Measurements from ENCODE around the gene FAM89B. TPM values are rescaled to one million over a fixed set of nuclear protein-coding genes. Genes with fewer than 3 reads are reported as not detected.

Gene FAM89B
- total RNA-seq, 6 experiments from 2014 or later: 40.9 to 52.8 (median 43.7) TPM

GRCh38 chr11:65620666-65621065 lies 48.3 kb downstream of the FAM89B start:
- H3K4me3 Mint-ChIP-seq: no peak overlapping the region
- H3K27ac Mint-ChIP-seq: no peak overlapping the region
- no peak for DNase-seq
- TF ChIP-seq, protein P1, sequence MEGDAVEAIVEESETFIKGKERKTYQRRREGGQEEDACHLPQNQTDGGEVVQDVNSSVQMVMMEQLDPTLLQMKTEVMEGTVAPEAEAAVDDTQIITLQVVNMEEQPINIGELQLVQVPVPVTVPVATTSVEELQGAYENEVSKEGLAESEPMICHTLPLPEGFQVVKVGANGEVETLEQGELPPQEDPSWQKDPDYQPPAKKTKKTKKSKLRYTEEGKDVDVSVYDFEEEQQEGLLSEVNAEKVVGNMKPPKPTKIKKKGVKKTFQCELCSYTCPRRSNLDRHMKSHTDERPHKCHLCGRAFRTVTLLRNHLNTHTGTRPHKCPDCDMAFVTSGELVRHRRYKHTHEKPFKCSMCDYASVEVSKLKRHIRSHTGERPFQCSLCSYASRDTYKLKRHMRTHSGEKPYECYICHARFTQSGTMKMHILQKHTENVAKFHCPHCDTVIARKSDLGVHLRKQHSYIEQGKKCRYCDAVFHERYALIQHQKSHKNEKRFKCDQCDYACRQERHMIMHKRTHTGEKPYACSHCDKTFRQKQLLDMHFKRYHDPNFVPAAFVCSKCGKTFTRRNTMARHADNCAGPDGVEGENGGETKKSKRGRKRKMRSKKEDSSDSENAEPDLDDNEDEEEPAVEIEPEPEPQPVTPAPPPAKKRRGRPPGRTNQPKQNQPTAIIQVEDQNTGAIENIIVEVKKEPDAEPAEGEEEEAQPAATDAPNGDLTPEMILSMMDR (IDR thresholded peaks at IDR 0.05): no peak
- H3K4me1 Mint-ChIP-seq (ENCODE audit: low read depth): peaks cover 10% of the 10 kb centered on the region
- H3K36me3 Mint-ChIP-seq (ENCODE audit: low read depth): peaks cover 14% of the 10 kb centered on the region
- H3K9me3 Mint-ChIP-seq: no peaks in the 10 kb centered on the region
- H3K27me3 Mint-ChIP-seq (ENCODE audit: insufficient read depth): peaks cover 1% of the 10 kb centered on the region

- Mint-ChIP-seq H3K4me1 (ENCODE audit: low read depth) (peaks cover 8% of the 10 kb centered on the region), H3K36me3 (ENCODE audit: low read depth) (peaks cover 11% of the 10 kb centered on the region), H3K27ac (no peak overlapping the region), H3K4me3 (no peak overlapping the region), H3K27me3 (ENCODE audit: insufficient read depth) (peaks cover 1% of the 10 kb centered on the region), H3K9me3 (no peaks in the 10 kb centered on the region)
- no peak for DNase-seq
- TF ChIP-seq, protein P1 (IDR thresholded peaks at IDR 0.05): no peak
Measured at GRCh38 chr11:65621460-65621859, 49.1 kb downstream of the FAM89B start.

DNA sequence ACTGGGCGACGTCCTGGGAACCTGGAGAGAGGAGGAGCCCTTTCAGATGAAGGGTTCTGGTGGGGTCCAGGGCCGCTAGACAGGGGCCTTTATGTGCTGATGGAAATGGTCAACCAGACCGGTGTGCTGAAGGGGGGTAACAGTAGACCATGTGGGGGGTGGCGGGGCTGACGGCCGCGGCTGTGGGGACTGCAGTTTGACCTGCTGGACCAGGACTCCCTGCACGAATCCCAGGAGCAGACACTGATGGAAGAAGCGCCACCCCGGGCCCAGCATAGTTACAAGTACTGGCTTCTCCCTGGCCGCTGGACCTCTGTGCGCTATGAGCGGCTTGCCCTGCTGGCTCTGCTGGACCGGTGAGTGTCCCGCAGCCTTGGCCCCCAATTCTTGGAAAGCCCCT lies 49.7 kb downstream of the FAM89B start:
- H3K27me3 Mint-ChIP-seq (ENCODE audit: insufficient read depth): peaks cover 1% of the 10 kb centered on the region; the same call in 1 of the 2 replicates
- H3K9me3 Mint-ChIP-seq: no peaks in the 10 kb centered on the region
- no peak for DNase-seq
- peaks cover 5% of the 10 kb centered on the region; the same call in 1 of the 2 replicates for H3K36me3 Mint-ChIP-seq (ENCODE audit: low read depth)
- H3K27ac Mint-ChIP-seq: no peak overlapping the region
- peaks cover 2% of the 10 kb centered on the region for H3K4me1 Mint-ChIP-seq (ENCODE audit: low read depth)
- no peak overlapping the region for H3K4me3 Mint-ChIP-seq
- TF ChIP-seq, protein P1 (IDR thresholded peaks at IDR 0.05): no peak

DNA sequence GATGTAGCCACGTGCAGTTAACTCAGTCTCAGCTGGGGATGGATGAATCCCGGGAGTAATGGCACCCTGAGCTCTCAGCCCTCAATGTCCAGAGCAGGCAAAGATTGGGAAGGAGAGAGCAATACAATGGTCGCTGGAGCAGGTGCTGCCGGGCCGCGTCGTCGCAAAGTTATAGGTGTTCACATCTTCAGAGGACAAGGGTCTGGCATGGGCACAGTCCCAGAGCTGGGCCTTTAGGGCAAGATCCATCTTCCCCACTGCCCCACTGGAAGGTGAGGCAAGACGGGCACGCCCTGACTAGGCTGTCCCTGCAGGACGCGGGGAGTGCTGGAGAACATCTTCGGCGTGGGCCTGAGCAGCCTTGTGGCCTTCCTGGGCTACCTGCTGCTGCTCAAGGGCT lies 50.8 kb downstream of the FAM89B start:
- Mint-ChIP-seq H3K4me1 (ENCODE audit: low read depth) (no peaks in the 10 kb centered on the region), H3K27ac (no peak overlapping the region), H3K27me3 (ENCODE audit: insufficient read depth) (no peaks in the 10 kb centered on the region), H3K9me3 (no peaks in the 10 kb centered on the region), H3K4me3 (no peak overlapping the region), H3K36me3 (ENCODE audit: low read depth) (peaks cover 4% of the 10 kb centered on the region; the same call in 1 of the 2 replicates)
- DNase-seq: no peak
- TF ChIP-seq, protein P1 (IDR thresholded peaks at IDR 0.05): no peak

Other genes with a start within 250 kb of the FAM89B start
- 10 to 100 TPM; 55.4 to 64.3 (median 61.7) TPM for gene DPF2, start 238.7 kb upstream of the FAM89B start, total RNA-seq (2021; fragmentation: NEBNext Ultra II Directional; extraction: Animal tissue kit (Norgen Biotek cat#: 25700))
- gene TIGD3, start 217.8 kb upstream of the FAM89B start, total RNA-seq (2021; fragmentation: NEBNext Ultra II Directional; extraction: Animal tissue kit (Norgen Biotek cat#: 25700)): under 1 TPM in 2 of 6 experiments, not detected in 4; 0.12 to 0.13 TPM
- gene SLC25A45, start 189.9 kb upstream of the FAM89B start, total RNA-seq (2021; fragmentation: NEBNext Ultra II Directional; extraction: Animal tissue kit (Norgen Biotek cat#: 25700)): 1 to 10 TPM; 4.9 to 8.9 (median 5.8) TPM
- 10 to 100 TPM; 22.4 to 28.5 (median 27.1) TPM for gene FRMD8, start 185.9 kb upstream of the FAM89B start, total RNA-seq (2021; fragmentation: NEBNext Ultra II Directional; extraction: Animal tissue kit (Norgen Biotek cat#: 25700))
- gene NEAT1, start 149.7 kb upstream of the FAM89B start, total RNA-seq (2021; fragmentation: NEBNext Ultra II Directional; extraction: Animal tissue kit (Norgen Biotek cat#: 25700)): 100 to 1,000 TPM; 185 to 250 (median 213) TPM
- 1,000 to 10,000 TPM; 3,136 to 4,087 (median 3,570) TPM for gene MALAT1, start 73.5 kb upstream of the FAM89B start, total RNA-seq (2021; fragmentation: NEBNext Ultra II Directional; extraction: Animal tissue kit (Norgen Biotek cat#: 25700))
- gene SCYL1, start 47.5 kb upstream of the FAM89B start, total RNA-seq (2021; fragmentation: NEBNext Ultra II Directional; extraction: Animal tissue kit (Norgen Biotek cat#: 25700)): 100 to 1,000 TPM; 120 to 137 (median 126) TPM
- gene LTBP3, start 14.2 kb upstream of the FAM89B start, total RNA-seq (2021; fragmentation: NEBNext Ultra II Directional; extraction: Animal tissue kit (Norgen Biotek cat#: 25700)): 10 to 100 TPM; 64.0 to 78.1 (median 66.0) TPM
- 10 to 100 TPM; 57.7 to 72.0 (median 64.3) TPM for gene ZNRD2, start 2.1 kb upstream of the FAM89B start, total RNA-seq (2021; fragmentation: NEBNext Ultra II Directional; extraction: Animal tissue kit (Norgen Biotek cat#: 25700))
- gene EHBP1L1, start 3.5 kb downstream of the FAM89B start, total RNA-seq (2021; fragmentation: NEBNext Ultra II Directional; extraction: Animal tissue kit (Norgen Biotek cat#: 25700)): 10 to 100 TPM; 47.5 to 69.3 (median 61.3) TPM
- under 1 TPM in 3 of 6 experiments, not detected in 3; 0.16 to 0.31 (median 0.30) TPM for gene KCNK7, start 23.3 kb downstream of the FAM89B start, total RNA-seq (2021; fragmentation: NEBNext Ultra II Directional; extraction: Animal tissue kit (Norgen Biotek cat#: 25700))
- gene MAP3K11, start 41.7 kb downstream of the FAM89B start, total RNA-seq (2021; fragmentation: NEBNext Ultra II Directional; extraction: Animal tissue kit (Norgen Biotek cat#: 25700)): 10 to 100 TPM; 42.1 to 51.1 (median 46.5) TPM
- gene PCNX3, start 43.2 kb downstream of the FAM89B start, total RNA-seq (2021; fragmentation: NEBNext Ultra II Directional; extraction: Animal tissue kit (Norgen Biotek cat#: 25700)): 10 to 100 TPM; 51.5 to 66.7 (median 57.3) TPM
- gene SIPA1, start 65.6 kb downstream of the FAM89B start, total RNA-seq (2021; fragmentation: NEBNext Ultra II Directional; extraction: Animal tissue kit (Norgen Biotek cat#: 25700)): 10 to 100 TPM; 23.0 to 41.3 (median 38.3) TPM
- 10 to 100 TPM; 66.9 to 72.7 (median 69.5) TPM for gene RELA, start 90.4 kb downstream of the FAM89B start, total RNA-seq (2021; fragmentation: NEBNext Ultra II Directional; extraction: Animal tissue kit (Norgen Biotek cat#: 25700))
- 10 to 100 TPM; 36.5 to 42.6 (median 38.9) TPM for gene KAT5, start 139.7 kb downstream of the FAM89B start, total RNA-seq (2021; fragmentation: NEBNext Ultra II Directional; extraction: Animal tissue kit (Norgen Biotek cat#: 25700))
- 10 to 100 TPM; 54.0 to 85.6 (median 61.4) TPM for gene RNASEH2C, start 148.3 kb downstream of the FAM89B start, total RNA-seq (2021; fragmentation: NEBNext Ultra II Directional; extraction: Animal tissue kit (Norgen Biotek cat#: 25700))
- gene AP5B1, start 208.4 kb downstream of the FAM89B start, total RNA-seq (2021; fragmentation: NEBNext Ultra II Directional; extraction: Animal tissue kit (Norgen Biotek cat#: 25700)): 10 to 100 TPM in 2 of 6 experiments, 1 to 10 TPM in 4; 8.7 to 11.1 (median 9.5) TPM
- gene OVOL1, start 214.5 kb downstream of the FAM89B start, total RNA-seq (2021; fragmentation: NEBNext Ultra II Directional; extraction: Animal tissue kit (Norgen Biotek cat#: 25700)): not detected